Thyroid gland (tissue), 4 donors: ENCODE measurements around the gene MAGI3.

ENCODE experiments used
- POLR2A ChIP-seq, 2 donors: fragments of 450-650 bp; IDR thresholded peaks; one replicate each; pipeline ENCODE4 v1.6.1; 2017; ENCODE audit warnings: antibody characterized with exemption in 2 of 2, mild to moderate bottlenecking in 2 of 2, moderate library complexity in 1 of 2
- TF ChIP-seq, protein P1 (sequence below), 6 experiments: fragments of 200-600 bp in 3 of 6; fragments of 450-650 bp in 3 of 6; sonication (generic) in 3 of 6; IDR thresholded peaks; one replicate each; pipeline ENCODE4 v1.5.1; 2016 to 2019; ENCODE audit warnings: antibody characterized with exemption in 6 of 6, mild to moderate bottlenecking in 2 of 6, inconsistent platforms in 1 of 6, moderate library complexity in 1 of 6

DNA sequence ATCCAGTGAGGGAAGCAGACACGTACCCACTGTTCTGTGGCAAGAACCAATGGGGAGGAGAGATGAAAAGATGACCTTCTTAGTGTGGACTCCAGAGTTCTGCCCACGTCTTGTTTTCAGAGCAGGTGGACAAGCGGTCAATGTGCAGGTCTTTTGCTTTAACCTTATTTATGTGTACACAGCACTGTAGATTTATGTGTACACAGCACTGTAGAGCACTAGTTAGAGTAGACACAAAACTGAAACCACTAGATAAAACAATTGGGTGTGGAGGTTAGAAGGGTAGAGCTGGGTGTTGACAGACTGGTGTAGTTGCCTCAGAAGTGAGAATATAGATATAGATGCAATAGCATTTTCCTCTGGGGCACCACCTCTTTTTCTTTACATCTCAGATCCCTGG, 150.0 kb downstream of the MAGI3 start:
- TF ChIP-seq, protein P1, sequence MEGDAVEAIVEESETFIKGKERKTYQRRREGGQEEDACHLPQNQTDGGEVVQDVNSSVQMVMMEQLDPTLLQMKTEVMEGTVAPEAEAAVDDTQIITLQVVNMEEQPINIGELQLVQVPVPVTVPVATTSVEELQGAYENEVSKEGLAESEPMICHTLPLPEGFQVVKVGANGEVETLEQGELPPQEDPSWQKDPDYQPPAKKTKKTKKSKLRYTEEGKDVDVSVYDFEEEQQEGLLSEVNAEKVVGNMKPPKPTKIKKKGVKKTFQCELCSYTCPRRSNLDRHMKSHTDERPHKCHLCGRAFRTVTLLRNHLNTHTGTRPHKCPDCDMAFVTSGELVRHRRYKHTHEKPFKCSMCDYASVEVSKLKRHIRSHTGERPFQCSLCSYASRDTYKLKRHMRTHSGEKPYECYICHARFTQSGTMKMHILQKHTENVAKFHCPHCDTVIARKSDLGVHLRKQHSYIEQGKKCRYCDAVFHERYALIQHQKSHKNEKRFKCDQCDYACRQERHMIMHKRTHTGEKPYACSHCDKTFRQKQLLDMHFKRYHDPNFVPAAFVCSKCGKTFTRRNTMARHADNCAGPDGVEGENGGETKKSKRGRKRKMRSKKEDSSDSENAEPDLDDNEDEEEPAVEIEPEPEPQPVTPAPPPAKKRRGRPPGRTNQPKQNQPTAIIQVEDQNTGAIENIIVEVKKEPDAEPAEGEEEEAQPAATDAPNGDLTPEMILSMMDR (IDR thresholded peaks at IDR 0.05) = no peak
- TF ChIP-seq POLR2A (IDR thresholded peaks at IDR 0.05) = no peak
